GM21786 (cell line): ENCODE results near the gene SDHA.
"Not testable (repeated sequence)": the region's sequence is repeated elsewhere in the genome, so short reads cannot be mapped to it uniquely, and the experiment has no call there.

Experiments used
- ATAC-seq: cut with Tn5 transposase; IDR thresholded peaks from one replicate; pipeline ENCODE4 v1.9.1; 2021; ENCODE audit not compliant: unreplicated experiment

Gene SDHA

DNA sequence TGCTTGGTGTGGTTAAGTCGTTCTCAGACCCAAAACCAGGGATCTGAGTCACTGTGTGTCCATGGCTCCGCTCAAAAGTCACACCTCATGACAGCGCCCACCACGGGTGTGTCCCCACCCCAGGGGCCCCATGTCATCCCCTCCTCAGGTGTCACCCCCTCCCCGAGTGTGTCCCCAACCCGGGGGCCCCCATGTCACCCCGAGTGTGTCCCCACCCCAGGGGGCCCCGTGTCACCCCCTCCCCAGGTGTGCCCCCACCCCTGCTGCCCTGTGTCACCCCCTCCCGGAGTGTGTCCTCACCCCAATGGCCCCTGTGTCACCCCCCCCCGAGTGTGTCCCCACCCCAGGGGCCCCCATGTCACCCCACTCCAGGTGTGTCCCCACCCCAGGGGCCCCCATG, 21.8 kb upstream of the SDHA start:
- no peak for ATAC-seq

DNA sequence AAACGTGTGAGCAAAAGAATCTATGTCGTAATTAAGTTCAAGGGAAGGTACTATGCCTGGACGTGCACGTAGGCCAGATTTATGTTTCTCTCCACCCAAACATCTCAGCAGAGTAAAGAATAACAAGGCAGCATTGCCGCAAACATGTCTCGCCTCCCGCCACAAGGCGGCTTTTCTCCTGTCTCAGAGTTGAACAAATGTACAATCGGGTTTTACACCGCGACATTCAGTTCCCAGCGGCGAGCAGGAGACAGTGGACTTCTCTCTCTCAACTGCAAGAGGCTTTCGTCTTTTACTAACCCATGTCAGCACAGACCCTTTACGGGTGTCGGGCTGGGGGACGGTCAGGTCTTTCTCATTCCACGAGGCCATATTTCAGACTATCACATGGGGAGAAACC, 21.1 kb upstream of the SDHA start:
- ATAC-seq = not testable (repeated sequence)

- ATAC-seq = no peak
Measured at GRCh38 chr5:197892-198489, 20.1 kb upstream of the SDHA start.

GRCh38 chr5:198516-199196, 19.5 kb upstream of the SDHA start:
- ATAC-seq = no peak

DNA sequence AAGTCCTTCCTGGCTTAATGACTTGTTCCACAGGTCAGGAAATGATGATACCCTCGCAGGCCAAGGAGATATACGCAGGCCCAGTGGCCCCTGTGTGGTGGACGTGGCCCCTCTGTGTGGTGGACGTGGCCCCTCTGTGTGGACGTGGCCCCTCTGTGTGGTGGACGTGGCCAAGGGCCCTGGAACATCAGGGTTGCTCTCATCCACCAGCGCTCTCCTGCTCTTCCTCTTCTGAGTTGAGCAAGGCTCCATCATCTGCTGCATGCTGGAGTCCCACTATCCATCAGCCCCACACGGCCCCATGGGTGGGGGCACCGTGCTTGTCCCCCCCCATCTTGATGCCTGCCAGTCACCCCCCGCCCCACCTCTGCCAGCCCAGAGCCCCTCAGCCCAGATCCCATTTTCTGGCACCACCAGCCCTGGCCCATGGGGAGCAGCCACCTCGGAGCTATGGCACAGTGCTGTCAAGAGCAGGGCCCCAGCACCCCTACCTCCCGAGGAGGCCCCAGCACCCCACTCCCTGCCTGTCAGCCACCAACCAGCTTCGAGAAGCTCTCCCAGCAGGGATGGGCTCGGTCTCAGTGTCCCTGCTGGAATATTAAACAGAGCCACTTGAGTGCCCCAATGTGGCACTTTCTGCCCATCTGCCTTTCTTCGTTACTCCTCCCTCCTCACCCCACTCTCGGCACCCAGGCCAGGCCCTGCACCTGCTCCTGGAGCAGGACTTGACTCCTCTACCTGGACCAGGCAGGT, 18.7 kb upstream of the SDHA start:
- ATAC-seq = no peak

DNA sequence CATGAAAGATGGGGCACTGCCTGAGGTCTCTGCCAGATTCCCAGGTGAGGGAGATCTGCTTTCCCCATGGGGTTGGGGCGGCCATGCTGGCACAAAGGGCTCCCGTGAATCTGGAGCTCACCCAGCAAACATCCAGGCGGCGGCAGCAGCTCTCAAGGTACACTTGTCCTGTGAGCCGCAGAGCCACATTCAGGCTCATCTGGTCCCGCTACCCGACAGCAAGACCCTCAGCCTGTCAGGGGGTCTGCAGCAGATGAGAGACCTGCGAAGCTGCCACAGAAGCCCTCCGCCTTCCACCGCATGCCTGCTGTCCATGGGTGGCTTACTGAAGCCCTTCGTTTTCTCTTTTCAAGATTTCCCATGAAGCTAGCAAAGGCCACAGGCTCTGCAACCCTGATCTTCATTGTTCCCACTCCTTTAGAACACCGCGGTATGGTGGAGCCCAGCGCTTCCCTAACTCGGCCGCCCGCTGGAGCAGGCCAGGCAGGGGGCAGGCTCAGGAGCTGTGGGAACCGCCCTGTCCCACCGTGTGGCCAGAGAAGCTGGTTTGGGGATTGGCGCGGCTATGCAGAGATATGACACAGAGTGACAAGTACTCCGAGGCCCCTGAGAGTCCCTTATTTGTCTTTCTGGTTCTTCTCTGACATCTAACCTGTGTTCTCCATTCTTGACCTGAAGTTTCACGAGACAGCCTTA, 18.0 kb upstream of the SDHA start:
- ATAC-seq = no peak

- ATAC-seq = no peak
Measured at GRCh38 chr5:200985-201384, 17.1 kb upstream of the SDHA start.

GRCh38 chr5:201672-202071, 16.4 kb upstream of the SDHA start:
- ATAC-seq = no peak

GRCh38 chr5:203246-203930, 14.7 kb upstream of the SDHA start:
- ATAC-seq = no peak

DNA sequence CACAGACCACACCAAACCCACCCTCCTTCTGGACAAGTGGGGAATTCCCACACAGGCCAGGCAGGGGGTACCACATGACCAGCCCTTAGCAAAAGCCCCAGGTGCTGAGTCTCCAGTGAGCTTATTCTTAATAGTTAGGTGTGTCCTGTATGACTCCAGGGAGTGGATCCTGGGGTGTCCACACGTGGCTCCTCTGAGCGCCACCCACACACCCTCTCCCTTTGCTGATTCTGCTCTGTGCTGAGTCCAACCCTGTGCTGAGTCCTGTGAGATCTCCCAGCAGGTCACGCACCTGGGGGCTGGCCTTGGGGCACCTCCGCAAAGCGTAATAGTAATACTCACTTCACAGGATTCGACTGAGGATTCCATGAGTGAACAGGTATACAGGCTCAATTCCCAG, 14.1 kb upstream of the SDHA start:
- no peak for ATAC-seq

GRCh38 chr5:204462-204861, 13.7 kb upstream of the SDHA start:
- no peak for ATAC-seq

DNA sequence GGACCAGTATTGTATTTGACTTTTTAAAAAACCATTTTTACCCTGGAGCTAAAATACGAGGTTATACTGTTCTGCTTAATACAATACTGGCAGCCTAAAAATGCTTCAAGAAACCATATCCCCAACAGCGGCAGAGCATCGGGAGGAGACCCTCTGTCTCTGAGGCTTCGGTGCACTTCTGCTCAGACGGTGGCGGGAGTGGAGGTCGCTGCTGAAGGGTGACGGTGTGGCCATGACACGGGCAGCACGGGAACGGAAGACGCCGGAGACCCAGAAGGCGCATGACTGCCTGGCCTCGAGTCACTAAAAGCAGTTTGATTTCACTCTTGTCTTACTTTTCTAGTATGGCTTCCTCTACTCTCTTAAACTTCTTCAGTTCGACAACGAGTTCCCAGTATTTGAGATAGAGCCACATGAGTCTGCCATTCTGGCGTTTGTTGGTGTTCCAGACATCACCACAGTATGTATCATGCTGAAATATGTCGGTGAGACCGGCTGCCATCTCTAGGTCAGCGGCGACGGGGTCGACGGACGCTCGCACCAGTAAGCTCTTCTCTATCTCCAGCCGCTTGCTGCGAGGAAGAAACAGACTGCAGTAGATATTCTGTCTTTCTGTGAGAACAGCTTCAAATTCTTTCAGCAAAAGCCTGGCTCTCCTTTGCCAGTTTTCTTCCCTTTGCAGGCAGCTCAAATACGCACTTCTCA, 13.0 kb upstream of the SDHA start:
- ATAC-seq = no peak

GRCh38 chr5:206406-206805, 11.7 kb upstream of the SDHA start:
- ATAC-seq = no peak

DNA sequence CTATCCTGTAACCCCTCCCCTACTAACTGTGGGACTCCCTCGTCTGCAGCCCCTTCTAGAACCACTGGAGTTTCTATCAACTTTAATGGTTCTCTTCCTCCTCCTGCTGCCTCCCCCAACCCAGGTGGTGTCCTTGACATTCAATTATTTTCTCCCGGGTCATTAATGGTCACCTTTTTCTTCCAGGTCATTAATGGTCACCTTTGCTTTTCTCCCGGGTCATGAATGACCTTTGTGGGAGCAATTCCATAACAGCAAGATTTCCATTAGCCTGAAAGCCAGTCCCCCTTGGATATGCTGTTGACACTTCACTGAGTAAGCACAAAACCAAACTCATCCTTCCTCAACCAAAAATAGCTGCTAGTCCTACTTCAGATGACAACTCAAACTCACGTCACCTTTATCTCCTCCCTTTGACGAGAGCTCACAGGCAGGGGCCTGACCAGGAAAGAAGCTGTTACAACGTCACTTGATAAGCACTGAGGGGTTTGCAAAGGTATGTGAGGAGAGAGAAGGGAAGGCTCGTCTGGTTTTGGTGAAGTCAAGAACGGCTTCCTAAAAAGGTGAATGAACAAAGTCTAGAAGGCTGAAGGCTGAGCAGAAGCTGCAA, 11.1 kb upstream of the SDHA start:
- ATAC-seq = no peak

GRCh38 chr5:207599-207998, 10.5 kb upstream of the SDHA start:
- no peak for ATAC-seq

DNA sequence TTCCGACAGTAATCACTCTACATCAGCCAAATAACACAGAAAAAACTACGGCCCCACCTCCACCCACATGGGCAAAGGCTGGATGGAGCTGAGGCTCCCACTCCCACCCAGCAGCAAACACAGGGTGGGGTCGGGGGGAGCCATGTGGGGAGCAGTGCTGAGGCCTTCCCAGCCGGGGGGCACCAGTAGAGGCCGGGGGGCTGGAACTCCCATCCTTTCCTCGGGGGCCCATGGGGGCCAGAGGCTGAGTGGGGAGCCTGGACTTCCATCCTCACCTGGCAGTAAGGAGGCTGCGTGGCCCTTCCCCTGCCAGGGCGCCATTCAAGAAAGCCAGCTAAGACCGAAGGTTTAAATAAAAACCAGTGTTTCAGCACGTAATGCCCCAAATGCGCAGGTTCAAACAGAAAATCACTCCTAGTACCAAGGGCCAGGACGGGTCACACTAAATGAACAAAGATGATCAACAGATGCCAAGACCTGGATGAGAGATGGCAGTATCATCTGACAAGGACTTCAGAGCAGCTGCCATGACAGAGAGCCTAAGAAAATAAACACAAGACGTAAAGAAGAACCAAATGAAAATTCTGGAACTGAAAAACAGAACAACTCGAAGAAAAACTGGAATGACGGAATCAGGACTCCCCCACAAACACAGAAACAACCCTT, 9.5 kb upstream of the SDHA start:
- no peak for ATAC-seq

GRCh38 chr5:213803-214395, 4.2 kb upstream of the SDHA start:
- no peak for ATAC-seq

DNA sequence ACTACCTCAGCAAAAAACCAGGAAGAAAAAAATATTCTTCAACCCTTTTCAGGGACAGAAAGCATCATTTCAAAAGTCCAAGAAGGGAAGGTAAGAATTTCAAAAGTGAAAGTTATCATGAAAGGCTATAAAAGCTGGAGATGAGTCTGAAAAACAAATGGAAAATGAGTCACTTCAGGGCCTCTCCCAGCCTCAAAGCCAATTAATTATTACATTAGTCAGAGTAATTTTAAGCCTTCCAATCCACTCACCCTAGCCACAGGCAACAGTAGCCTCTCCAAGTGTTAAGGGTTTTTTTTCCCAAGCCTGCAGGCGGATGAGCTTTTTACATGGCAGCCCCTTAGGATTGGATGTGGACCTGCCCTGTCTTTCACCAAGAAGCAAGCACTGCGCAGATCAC, 2.9 kb upstream of the SDHA start:
- ATAC-seq = not testable (repeated sequence)

GRCh38 chr5:216076-216475, 2.0 kb upstream of the SDHA start:
- not testable (repeated sequence) for ATAC-seq
